Middle frontal gyrus (tissue), 1 donor: ENCODE measurements around the gene MEG3.

Experiments
- DNase-seq: peaks from one replicate; pipeline ENCODE4 v3.0.0-alpha.2; 2015; ENCODE audit warnings: low spot score; ENCODE audit errors: extremely low spot score

Gene MEG3

GRCh38 chr14:100832311-100832960 is 6.5 kb downstream of the MEG3 start:
- no peak for DNase-seq

- no peak for DNase-seq
Observed at GRCh38 chr14:100834082-100834793, 8.3 kb downstream of the MEG3 start.

- no peak for DNase-seq
Observed at GRCh38 chr14:100834794-100835547, 9.1 kb downstream of the MEG3 start.

GRCh38 chr14:100835548-100836310 is 9.8 kb downstream of the MEG3 start:
- DNase-seq: no peak

GRCh38 chr14:100836311-100836805 is 10.4 kb downstream of the MEG3 start:
- no peak for DNase-seq

- no peak for DNase-seq
Observed at GRCh38 chr14:100836941-100837804, 11.3 kb downstream of the MEG3 start.

GRCh38 chr14:100837805-100838350 is 12.0 kb downstream of the MEG3 start:
- no peak for DNase-seq

- DNase-seq: no peak
Observed at GRCh38 chr14:100838493-100839314, 12.8 kb downstream of the MEG3 start.

- no peak for DNase-seq
Observed at GRCh38 chr14:100839315-100839585, 13.3 kb downstream of the MEG3 start.

GRCh38 chr14:100839681-100840111 is 13.8 kb downstream of the MEG3 start:
- DNase-seq: no peak

GRCh38 chr14:100840286-100841065 is 14.6 kb downstream of the MEG3 start:
- DNase-seq: no peak

GRCh38 chr14:100841066-100841760 is 15.3 kb downstream of the MEG3 start:
- DNase-seq: no peak

- no peak for DNase-seq
Observed at GRCh38 chr14:100841761-100842403, 16.0 kb downstream of the MEG3 start.

- no peak for DNase-seq
Observed at GRCh38 chr14:100842799-100843198, 16.9 kb downstream of the MEG3 start.

- DNase-seq: no peak
Observed at GRCh38 chr14:100844082-100844408, 18.1 kb downstream of the MEG3 start.

- DNase-seq: no peak
Observed at GRCh38 chr14:100844421-100844820, 18.5 kb downstream of the MEG3 start.

GRCh38 chr14:100844846-100845245 is 18.9 kb downstream of the MEG3 start:
- no peak for DNase-seq

GRCh38 chr14:100845341-100845740 is 19.4 kb downstream of the MEG3 start:
- no peak for DNase-seq
